GM19023 (cell line): Measurements from ENCODE around the gene RPLP2.

Experiments
- ATAC-seq: cut with Tn5 transposase; IDR thresholded peaks from one replicate; pipeline ENCODE4 v1.9.1; 2021; ENCODE audit warnings: mild to moderate bottlenecking, moderate library complexity; ENCODE audit not compliant: unreplicated experiment

Gene RPLP2

DNA sequence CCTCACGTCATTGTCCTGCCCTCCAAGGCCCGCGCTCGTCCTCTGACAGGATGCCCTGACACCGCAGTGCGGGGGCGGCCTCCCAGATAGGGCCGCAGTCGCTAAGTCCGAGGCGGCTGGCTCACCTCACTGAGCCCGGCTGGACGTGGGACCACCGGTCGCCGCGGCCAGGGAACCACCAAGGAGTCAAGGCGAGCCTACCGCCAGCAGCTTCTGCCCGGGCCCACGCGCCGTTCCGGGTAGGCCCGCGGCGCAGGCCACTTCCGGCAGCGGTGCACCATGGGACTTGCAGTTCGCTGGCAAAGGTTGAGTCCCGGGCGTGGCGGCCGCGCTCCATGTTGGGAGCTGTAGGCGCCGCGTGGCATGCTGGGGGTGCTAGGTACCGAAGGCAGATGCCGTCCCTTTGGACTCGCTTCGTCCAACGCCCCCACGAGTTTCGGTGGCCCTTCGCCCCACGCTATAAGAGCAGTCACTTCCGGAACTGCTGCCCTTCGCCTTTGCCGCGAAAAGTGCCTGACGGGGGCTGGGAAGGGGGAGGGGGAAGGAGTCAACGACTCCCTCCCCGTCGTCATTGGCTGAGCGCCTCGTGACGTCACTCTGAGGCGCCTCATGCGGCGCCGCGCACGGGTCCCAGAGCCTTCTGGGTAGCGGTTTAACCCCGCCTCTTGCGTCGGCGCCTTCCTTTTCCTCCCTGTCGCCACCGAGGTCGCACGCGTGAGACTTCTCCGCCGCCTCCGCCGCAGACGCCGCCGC, at the start of gene RPLP2:
TSS of gene RPLP2 (plus strand) at position 681 of the 753 bp plus-strand sequence. CDS start 268 bp downstream, outside the sequence.
- ATAC-seq = peak; percentile 72

DNA sequence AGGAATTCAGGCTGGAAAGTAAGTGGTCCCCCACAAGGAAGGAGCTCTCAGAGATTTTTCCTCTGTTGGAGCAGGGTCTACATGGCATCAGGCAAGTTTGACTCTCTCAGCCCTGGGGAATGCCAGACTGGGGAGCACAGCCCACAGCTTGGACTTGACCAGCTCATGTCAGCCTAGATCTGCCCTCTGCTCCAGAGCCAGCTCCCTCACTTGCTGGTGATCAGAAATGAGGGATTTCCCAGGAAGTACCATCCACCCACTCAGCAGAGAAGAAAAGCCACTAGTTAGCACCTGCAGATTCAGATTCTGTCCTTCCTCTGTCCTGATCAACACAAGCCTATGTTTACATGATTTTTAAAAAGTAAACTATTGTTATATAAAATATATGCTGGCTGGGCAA, 49.5 kb upstream of the RPLP2 start:
- no peak for ATAC-seq

DNA sequence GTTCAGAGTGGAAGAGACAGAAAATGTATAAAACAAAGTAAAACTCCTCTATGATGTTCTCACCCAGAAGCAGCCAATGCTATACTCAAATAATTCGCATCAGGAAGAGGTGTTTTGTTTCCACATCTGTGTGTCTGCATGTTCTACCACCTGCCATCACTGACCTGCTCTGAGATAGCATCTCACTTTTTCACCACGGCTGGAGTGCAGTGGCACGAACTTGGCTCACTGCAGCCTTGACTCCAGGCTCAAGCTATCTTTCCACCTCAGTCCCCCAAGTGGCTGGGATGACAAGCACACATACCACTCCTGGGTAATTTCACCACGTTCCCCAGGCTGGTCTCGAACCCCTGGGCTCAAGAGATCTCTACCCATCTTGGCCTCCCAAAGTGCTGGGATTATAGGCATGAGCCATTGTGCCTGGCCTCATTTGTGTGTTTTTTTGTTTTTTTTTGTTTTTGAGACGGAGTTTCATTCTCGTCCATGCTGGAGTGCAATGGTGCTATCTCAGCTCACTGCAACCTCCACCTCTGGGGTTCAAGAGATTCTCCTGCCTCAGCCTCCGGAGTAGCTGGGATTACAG, 48.1 kb upstream of the RPLP2 start:
- no peak for ATAC-seq

DNA sequence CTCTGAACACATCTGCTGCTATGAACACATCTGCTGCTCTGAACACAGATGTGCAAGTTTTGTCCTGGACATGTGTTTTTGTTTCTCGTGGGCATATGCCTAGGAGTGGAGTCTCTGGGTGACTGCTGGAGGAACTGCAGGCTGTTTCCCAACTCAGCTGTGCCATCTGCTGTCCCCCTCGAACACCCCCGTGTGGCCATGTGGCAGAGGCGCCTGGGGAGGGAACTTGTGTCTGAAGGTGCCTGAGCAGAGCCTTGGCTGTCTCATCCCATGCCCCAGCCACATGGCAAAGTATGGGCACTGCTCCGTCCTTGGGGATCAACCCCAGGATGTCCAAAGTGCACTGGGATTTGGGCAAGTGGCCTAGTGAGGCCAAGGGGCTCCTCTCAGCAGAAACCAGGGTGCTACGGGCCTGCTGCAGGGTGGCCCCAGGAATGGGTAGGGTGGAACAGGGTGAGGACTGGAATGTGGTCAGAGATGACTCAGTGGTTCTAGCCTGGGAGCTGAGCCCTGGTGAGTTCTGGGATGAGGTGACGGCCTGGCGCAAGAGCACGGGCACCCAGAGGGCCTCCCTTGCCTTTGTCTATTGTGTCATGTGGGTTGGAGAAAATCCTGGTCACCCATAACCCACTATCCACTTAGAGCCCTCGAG, 47.2 kb upstream of the RPLP2 start:
- ATAC-seq = no peak

DNA sequence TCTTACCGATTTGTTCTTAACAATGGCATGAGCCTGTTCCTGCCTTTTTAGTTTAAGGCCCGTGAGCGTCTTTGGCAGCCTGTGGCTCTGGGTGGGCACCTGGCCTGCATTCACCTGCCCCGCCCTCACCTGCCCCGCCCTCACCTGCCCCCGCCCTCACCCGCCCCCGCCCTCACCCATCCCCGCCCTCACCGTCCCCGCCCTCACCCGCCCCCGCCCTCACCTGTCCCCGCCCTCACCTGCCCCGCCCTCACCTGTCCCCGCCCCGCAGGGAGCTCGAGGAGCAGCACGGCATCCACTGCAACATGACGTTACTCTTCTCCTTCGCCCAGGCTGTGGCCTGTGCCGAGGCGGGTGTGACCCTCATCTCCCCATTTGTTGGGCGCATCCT, 46.7 kb upstream of the RPLP2 start:
- no peak for ATAC-seq

DNA sequence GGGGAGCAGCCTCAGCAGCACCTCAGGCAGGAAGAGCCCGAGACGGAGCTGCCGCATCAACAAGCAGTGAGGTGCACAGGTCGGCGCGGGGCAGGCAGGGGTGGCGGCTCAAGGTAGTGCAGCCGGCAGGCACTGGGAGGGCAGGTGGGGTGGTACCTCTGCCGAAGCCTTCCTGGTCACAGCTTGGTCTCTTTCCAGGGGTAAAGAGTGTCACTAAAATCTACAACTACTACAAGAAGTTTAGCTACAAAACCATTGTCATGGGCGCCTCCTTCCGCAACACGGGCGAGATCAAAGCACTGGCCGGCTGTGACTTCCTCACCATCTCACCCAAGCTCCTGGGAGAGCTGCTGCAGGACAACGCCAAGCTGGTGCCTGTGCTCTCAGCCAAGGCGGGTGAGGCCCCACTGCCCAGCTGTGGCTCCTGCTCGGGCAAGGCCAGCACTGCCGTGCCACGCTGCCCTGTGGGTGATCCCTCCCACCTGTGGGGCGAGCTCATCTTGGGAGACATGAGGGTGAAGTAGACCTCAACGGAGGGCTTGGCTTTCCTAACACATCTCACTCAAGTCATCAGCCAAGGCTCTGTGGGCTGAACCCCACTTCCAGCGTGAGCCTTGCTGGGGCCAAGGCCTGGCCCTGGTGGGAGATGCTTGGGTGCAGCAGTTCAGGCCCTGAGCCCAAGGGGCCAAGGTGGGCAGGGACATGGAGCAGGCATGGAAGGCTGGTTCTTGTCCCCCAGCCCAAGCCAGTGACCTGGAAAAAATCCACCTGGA, 46.0 kb upstream of the RPLP2 start:
- no peak for ATAC-seq

DNA sequence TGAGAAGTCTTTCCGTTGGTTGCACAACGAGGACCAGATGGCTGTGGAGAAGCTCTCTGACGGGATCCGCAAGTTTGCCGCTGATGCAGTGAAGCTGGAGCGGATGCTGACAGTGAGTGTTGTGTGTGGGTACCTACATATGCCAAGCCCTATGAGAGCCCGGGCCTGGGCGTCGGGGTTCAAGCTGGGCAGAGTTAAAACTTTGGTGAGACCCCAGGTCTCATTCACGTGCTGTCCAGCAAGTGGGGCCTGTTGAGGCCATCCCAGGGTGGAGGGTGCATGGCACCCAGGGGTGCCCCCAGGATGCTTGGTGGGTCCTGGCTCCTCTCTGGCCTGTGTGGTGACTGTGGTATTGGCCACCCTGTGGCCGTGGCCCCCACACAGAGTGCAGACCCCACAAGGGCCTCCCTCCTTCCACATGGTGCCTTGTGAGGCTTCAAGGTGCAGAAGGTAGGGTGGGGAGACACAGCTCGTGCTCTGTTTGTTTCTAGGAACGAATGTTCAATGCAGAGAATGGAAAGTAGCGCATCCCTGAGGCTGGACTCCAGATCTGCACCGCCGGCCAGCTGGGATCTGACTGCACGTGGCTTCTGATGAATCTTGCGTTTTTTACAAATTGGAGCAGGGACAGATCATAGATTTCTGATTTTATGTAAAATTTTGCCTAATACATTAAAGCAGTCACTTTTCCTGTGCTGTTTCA, 45.3 kb upstream of the RPLP2 start:
- no peak for ATAC-seq

DNA sequence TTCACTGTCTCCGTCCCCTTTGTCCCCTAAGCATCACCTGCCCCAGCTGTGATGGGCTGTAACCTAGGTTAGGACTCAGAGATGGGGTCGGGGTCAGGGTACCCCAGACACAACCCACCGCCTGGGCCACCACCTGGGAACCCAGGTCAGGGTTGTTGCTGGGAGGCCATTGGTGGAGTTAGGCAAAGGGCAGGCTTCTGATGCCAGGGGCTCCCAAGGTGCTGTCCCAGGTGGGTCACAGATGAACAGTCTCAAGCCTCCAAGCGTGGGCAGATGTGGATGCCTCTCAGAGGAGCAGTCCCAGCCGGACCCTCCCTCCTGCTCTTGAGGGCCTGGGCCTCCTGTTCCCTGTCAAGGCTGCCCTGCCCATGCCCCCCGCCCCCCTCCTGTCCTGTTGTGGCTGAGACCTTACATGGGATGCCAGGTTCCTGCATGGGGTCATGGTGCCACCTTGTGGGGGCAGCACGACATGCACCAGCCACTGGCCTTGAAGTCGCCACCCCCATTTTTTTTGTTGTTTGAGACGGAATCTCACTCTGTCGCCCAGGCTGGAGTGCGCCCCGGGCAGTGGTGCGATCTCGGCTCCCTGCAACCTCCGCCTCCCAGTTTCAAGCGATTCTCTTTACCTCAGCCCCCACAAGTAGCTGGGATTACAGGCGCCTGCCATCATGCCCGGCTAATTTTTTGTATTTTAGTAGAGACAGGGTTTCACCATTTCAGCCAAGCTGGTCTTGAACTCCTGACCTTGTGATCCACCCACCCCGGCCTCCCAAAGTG, 44.6 kb upstream of the RPLP2 start:
- ATAC-seq = no peak

DNA sequence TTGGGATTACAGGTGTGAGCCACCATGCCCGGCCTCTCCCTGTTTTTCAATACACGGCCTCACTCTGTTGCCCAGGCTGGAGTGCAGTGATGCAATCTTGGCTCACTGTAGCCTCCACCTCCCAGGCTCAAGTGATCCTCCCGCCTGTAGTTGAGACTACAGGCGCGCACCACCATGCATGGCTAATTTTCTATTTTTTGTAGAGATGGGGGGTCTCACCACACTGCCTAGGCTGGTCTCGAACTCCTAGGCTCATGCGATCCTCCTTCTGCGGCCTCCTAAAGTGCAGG, 44.0 kb upstream of the RPLP2 start:
- no peak for ATAC-seq

DNA sequence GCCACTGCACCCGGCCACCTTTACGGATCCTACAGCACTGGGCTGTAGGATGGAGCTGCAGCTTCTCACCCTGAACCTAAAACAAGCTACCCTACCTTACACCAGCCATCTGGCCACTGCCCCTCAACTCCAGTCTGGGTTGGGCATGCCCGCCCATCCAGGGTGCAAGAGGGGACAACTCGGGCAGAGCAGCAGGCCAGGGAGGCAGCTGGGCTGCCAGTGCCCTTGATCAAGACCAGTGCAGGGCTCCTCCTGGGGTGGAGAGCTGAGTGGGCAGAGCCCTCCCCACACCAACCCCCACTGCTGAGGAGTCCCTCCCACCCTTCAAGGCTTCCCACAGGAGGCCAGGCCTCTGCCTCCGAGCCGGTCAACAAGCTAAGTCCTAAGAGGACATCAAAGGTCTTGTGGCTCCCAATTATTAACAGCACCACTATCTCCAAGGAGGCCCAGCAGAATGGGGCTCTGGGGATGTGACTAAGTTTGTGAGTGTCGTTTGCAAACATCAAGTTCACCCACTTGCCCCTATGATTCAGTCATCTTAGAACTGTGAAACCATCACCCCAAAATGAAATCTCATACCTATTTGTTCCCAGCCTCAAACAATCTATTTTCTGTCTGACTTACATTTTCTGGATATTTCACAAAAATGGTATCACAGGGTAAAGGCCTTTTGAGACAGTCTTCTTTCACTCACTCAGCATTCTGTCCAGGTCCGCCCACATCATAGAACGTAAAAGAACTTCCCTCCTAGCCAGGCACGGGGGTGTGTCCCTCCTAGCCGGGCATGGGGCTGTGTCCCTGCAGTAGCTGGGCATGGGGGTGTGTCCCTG, 43.4 kb upstream of the RPLP2 start:
- ATAC-seq = no peak

DNA sequence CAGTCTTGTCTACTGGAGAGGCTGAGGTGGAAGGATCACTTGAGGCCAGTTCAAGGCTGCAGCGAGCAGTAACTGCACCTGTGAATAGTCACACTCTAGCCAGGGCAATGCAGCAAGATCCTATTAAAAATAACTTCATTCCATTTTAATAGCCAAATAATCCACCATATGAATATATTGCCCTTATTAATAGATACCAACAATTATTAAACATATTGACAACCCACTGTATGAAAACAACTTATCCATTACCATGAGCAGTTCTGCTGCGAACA, 42.9 kb upstream of the RPLP2 start:
- no peak for ATAC-seq

DNA sequence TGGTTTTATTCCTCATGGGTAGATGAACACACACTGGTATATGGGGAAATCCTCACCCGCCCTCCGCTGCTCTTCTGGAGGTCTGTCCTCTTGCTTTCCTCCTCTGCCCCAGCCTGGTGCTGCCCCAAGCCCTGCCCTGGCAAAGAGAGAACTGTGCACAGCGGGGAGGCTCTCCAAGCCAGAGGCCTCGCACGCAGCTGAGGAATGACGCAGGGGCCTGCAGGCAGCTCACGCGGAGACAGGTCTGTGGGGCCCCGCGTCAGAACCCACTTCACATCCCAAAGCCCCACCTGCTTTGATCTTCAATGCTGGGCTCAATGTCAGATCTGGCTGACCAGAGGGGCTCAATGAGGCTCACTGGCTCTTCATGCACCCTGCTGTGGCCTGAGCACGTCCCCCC, 42.5 kb upstream of the RPLP2 start:
- no peak for ATAC-seq

DNA sequence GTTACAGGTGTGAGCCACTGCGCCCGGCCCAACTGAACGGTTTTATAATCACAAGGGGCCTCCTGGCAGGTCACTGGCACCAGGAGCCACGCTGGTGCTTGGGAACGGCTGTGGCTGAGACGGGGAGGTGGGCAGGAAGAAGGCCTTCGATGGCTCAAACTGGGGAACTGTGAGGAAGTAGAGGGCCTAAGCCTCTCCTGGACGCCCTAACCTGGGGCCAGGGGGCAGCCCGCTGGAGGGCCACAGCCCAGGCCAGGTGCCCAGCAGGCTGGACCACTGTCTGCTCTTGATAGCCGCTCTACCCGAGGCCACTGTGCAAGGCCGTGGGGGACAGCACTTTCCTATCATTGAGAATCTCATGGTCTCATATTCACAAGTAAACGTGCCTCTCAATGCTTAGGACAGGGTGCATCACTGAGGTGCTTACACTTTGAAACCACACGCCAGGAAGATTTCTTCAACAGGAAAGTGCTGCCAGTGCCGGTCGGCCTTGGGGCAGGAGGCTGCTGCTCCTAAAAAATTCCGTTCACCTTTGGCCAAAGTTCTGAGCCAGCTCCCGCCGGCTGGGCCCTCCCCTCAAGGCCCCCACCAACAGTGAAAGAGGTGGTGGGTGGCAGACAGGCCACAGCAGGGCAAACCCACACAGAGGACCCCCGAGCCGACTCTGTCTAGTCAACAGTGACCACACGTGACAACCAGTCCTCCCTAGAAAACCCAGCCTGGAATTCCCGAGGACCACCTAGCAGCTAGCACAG, 39.7 kb upstream of the RPLP2 start:
- no peak for ATAC-seq

DNA sequence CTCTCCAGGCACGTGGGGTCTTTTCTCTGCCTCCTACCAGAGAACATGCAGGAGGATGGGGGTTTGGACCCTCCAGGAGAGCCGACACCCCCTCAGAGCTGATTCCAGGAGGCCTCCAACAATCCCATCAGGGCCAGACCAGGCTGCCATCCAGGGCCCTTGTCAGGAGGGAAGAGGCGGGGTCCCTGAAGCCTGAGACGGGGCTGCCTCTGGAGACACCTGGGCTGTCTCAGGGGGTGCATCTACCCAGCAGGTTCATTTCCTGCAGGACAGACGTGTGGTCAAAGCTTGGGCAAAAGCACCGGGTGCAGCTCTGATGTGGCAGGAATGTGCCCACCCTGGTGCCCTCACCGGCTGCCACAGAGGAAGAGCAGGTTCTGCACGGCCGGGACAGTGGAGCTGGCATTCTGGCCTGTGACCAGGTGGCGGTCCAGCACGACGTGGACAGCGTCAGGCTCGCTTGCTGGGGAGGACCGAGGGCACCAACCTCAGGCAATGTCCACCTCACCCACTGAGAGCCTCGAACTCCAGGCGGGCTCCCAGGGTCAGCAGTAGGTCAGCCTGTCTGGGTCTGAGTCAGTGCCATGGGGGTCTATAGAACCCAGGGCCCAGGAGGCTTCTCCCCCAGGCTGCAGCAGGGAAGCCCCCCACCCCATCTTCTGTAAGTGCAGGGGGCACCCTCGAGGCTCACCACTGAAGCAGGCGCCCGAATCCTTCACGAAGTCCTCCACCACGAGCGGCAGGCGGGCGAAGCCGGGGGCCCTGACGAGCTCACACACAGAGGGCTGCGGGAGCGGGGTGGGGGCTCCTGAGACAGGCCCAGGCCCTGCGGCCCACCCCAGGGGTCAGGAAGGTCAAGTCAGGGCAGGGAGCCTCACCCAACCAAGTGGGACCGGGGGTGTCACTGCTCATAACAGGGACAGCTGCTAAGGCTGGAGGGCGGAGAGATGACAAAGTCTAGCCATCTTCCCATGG, 38.8 kb upstream of the RPLP2 start:
- no peak for ATAC-seq

DNA sequence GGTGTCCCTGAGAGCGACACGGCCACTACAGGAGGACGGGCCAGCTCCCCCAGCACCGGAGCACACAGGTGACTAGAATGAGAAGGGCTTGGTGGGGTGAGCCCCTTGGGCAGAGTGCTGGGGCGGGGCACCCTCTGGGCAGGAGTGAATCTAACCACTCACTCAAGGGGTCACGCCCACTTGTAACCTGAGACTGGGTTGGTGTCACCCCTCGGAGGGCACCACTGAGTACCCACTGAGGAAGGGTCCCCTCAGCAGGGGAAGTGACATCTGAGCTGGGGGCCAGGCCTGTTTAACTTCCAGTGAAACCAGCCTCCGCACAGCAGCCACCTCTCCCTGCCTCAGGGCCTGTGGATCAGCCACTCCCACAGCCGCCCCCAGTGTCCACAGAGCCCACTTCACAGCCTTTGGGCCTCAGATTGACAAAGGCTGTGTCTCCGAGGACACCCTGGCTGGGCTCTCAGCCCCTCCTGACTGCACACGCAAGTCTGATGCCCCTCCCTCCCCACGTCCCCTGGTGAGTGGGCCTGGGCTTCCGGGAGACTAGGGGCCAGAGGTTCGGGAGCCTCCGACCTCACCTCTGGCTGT, 38.1 kb upstream of the RPLP2 start:
- ATAC-seq = no peak

DNA sequence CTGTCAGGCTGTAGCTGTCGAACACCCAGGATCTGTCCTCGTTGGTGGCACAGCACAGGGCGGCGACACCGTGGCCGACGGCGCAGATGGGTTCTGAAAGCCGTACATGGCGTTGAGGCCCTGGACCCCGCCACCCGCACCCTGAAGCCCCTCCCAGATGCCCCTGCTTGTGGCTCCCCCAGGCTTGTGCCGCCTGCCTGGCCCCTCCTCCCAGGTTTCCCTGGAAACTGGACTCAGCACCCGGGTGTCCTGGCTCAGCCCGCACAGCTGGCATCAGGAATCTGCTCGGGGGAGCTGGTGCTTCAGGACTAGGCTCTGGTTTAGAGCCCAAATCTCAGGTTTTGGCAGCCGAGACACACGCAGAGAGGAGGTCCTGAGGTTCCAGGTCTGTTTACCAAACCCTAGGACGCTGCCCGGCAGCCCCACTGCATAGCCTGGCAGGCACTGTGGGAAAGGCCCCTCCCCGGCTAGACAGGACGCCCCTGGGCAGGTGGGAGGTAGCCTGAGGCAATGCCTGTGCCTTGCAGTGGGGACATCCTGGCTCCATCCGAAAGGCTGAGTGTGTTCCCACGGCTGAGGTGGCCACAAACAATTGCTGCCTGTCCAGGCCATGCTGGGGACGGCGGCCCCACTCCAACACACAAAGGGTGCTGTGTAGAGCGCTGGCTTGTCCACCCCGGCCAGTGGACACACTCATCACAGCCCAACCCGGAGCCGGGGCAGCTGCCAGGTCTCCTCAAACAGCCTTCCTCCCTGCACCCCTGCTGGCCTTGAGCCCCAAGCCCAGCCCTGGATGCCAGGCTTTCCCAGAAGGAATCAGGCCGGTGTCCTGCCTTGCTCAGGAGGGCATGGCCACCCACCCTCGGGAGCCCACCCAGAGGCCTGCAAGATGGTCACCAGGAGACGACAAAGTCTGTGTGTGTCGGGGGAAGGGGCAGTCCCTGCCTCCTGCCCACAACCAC, 37.1 kb upstream of the RPLP2 start:
- no peak for ATAC-seq
